H9 (cell line): ENCODE data around the gene DMXL2. TPM values are rescaled to one million over a fixed set of nuclear protein-coding genes. Genes with fewer than 3 reads are reported as not detected.

Source experiments
- DNase-seq: peaks from one replicate; pipeline ENCODE4 v3.0.0-alpha.2; 2017
- H2AFZ ChIP-seq: one replicate; pipeline ENCODE4 v1.6.1; 2013; ENCODE audit warnings: mild to moderate bottlenecking, low read length, control low read depth, moderate library complexity
- H2AK5ac ChIP-seq: 2 replicates; pipeline ENCODE4 v1.6.1; 2013; ENCODE audit warnings: low read length, control low read depth, mixed read lengths; ENCODE audit not compliant: insufficient read length
- H2BK120ac ChIP-seq: one replicate; pipeline ENCODE4 v1.6.1; 2013; ENCODE audit warnings: low read depth, mild to moderate bottlenecking, low read length, control low read depth, inconsistent platforms; ENCODE audit not compliant: poor library complexity, severe bottlenecking
- H2BK12ac ChIP-seq: 2 replicates; pipeline ENCODE4 v1.6.1; 2013; ENCODE audit warnings: low read length, control low read depth, mixed read lengths, low read depth; ENCODE audit not compliant: insufficient read length
- H2BK15ac ChIP-seq: 2 replicates; pipeline ENCODE4 v1.6.1; 2013; ENCODE audit warnings: low read depth, low read length, control low read depth
- H2BK20ac ChIP-seq: one replicate; pipeline ENCODE4 v1.6.1; 2013; ENCODE audit warnings: low read depth, mild to moderate bottlenecking, low read length, control low read depth, inconsistent platforms; ENCODE audit not compliant: poor library complexity, severe bottlenecking
- H2BK5ac ChIP-seq: 2 replicates; pipeline ENCODE4 v1.6.1; 2013; ENCODE audit warnings: low read length, control low read depth, mixed read lengths; ENCODE audit not compliant: insufficient read length
- H3K14ac ChIP-seq: 2 replicates; pipeline ENCODE4 v1.6.1; 2013; ENCODE audit warnings: low read length, control low read depth; ENCODE audit not compliant: insufficient read depth
- H3K18ac ChIP-seq: 2 replicates; pipeline ENCODE4 v1.6.1; 2013; ENCODE audit warnings: low read depth, mild to moderate bottlenecking, mixed read lengths, low read length, control low read depth; ENCODE audit not compliant: insufficient read length
- H3K23ac ChIP-seq: 2 replicates; pipeline ENCODE4 v1.6.1; 2013; ENCODE audit warnings: low read length, control low read depth, mixed read lengths, low read depth; ENCODE audit not compliant: insufficient read length
- H3K23me2 ChIP-seq: 2 replicates; pipeline ENCODE4 v1.6.1; 2013; ENCODE audit warnings: low read depth, mild to moderate bottlenecking, mixed read lengths, low read length, control low read depth; ENCODE audit not compliant: insufficient read length, poor library complexity, severe bottlenecking
- H3K27ac ChIP-seq: 2 replicates; pipeline ENCODE4 v1.5.1; 2013; ENCODE audit warnings: low read length, control low read depth, mixed read lengths, low read depth; ENCODE audit not compliant: insufficient read length
- H3K27me3 ChIP-seq: 2 replicates; pipeline ENCODE4 v1.6.1; 2013; ENCODE audit warnings: low read length, control low read depth, inconsistent platforms; ENCODE audit not compliant: insufficient read depth
- H3K4ac ChIP-seq: 2 replicates; pipeline ENCODE4 v1.6.1; 2013; ENCODE audit warnings: low read depth, mild to moderate bottlenecking, control low read depth, inconsistent platforms, low read length, moderate library complexity
- H3K4me1 ChIP-seq: 2 replicates; pipeline ENCODE4 v1.6.1; 2013; ENCODE audit warnings: low read length, control low read depth, inconsistent platforms; ENCODE audit not compliant: insufficient read depth
- H3K4me2 ChIP-seq: 2 replicates; pipeline ENCODE4 v1.6.1; 2013; ENCODE audit warnings: low read length, control low read depth, mixed read lengths; ENCODE audit not compliant: insufficient read length, insufficient read depth
- H3K56ac ChIP-seq: 2 replicates; pipeline ENCODE4 v1.6.1; 2013; ENCODE audit warnings: low read depth, mild to moderate bottlenecking, mixed read lengths, low read length, control low read depth; ENCODE audit not compliant: insufficient read length
- H3K79me1 ChIP-seq: 2 replicates; pipeline ENCODE4 v1.6.1; 2013; ENCODE audit warnings: low read depth, mild to moderate bottlenecking, moderate library complexity, low read length, control low read depth, inconsistent platforms; ENCODE audit not compliant: insufficient read depth, poor library complexity, severe bottlenecking
- H3K79me2 ChIP-seq: 2 replicates; pipeline ENCODE4 v1.6.1; 2013; ENCODE audit warnings: low read length, control low read depth, inconsistent platforms; ENCODE audit not compliant: insufficient read depth
- H3K9ac ChIP-seq: 2 replicates; pipeline ENCODE4 v1.6.1; 2013; ENCODE audit warnings: low read length, control low read depth, mixed read lengths; ENCODE audit not compliant: insufficient read length; ENCODE audit errors: extremely low read depth
- H3K9me3 ChIP-seq: one replicate; pipeline ENCODE4 v1.6.1; 2013; ENCODE audit warnings: low read depth, low read length, inconsistent platforms; ENCODE audit not compliant: control insufficient read depth
- H3T11ph ChIP-seq: one replicate; pipeline ENCODE4 v1.6.1; 2013; ENCODE audit warnings: mild to moderate bottlenecking, low read length, control low read depth, inconsistent platforms
- H4K20me1 ChIP-seq: one replicate; pipeline ENCODE4 v1.6.1; 2013; ENCODE audit not compliant: control insufficient read depth, insufficient read length, insufficient read depth
- H4K5ac ChIP-seq: 2 replicates; pipeline ENCODE4 v1.6.1; 2013; ENCODE audit warnings: low read depth, mild to moderate bottlenecking, mixed read lengths, low read length, control low read depth; ENCODE audit not compliant: insufficient read length
- H4K8ac ChIP-seq: replicated peaks from 2 replicates; pipeline ENCODE4 v1.6.1; 2013; ENCODE audit warnings: low read length, control low read depth, mixed read lengths, low read depth; ENCODE audit not compliant: insufficient read length
- H4K91ac ChIP-seq: 2 replicates; pipeline ENCODE4 v1.6.1; 2013; ENCODE audit warnings: low read depth, mild to moderate bottlenecking, moderate library complexity, mixed read lengths, low read length, control low read depth; ENCODE audit not compliant: insufficient read length
- H3K27ac Mint-ChIP-seq, 3 experiments: 2 replicates in 2 of 3; 3 replicates in 1 of 3; pipeline ENCODE4 v1.8.0; 2020 to 2021; ENCODE audit warnings: mixed read lengths in 3 of 3, mild to moderate bottlenecking in 1 of 3, moderate library complexity in 1 of 3
- H3K27me3 Mint-ChIP-seq: 2 replicates; pipeline ENCODE4 v1.8.0; 2021; ENCODE audit warnings: low read depth, mild to moderate bottlenecking, moderate library complexity, mixed read lengths
- H3K36me3 Mint-ChIP-seq, 3 experiments: 2 replicates in 2 of 3; 3 replicates in 1 of 3; pipeline ENCODE4 v1.8.0; 2020 to 2021; ENCODE audit warnings: low read depth in 3 of 3, mixed read lengths in 3 of 3; ENCODE audit not compliant: insufficient read depth in 1 of 3
- H3K4me1 Mint-ChIP-seq, 2 experiments: 2 replicates each; pipeline ENCODE4 v1.8.0; 2020; ENCODE audit warnings: mixed read lengths in 2 of 2
- H3K4me3 Mint-ChIP-seq, 2 experiments: 2 replicates in 1 of 2; 3 replicates in 1 of 2; pipeline ENCODE4 v1.8.0; 2020 to 2021; ENCODE audit warnings: mild to moderate bottlenecking in 2 of 2, mixed read lengths in 2 of 2, moderate library complexity in 1 of 2
- H3K9me3 Mint-ChIP-seq, 2 experiments: 2 replicates in 1 of 2; 3 replicates in 1 of 2; pipeline ENCODE4 v1.8.0; 2020; ENCODE audit warnings: mild to moderate bottlenecking in 2 of 2, mixed read lengths in 2 of 2, moderate library complexity in 1 of 2
- WGBS: extraction: QIAGEN DNeasy Blood & Tissue Kit; methylation state at CpG from one replicate; pipeline ENCODE4 v1.1.7; 2013; ENCODE audit warnings: missing lambda C conversion rate, low lambda C conversion rate, mixed read lengths; ENCODE audit not compliant: insufficient read length; ENCODE audit errors: extremely low coverage; 5-methylcytosine and 5-hydroxymethylcytosine counted together
- total RNA-seq: library from RNA; stranded (reverse); gene quantifications from 2 replicates; pipeline ENCODE4 v1.2.1, GENCODE V29; 2021
- TF ChIP-seq, protein P1 (sequence below): fragments of 200-600 bp; sonication (generic); conservative IDR thresholded peaks from 3 replicates; pipeline ENCODE4 v1.8.0; 2021; ENCODE audit warnings: antibody characterized with exemption, mild to moderate bottlenecking

Gene DMXL2
- total RNA-seq, 1 experiment from 2014 or later = 13.9 TPM

DNA sequence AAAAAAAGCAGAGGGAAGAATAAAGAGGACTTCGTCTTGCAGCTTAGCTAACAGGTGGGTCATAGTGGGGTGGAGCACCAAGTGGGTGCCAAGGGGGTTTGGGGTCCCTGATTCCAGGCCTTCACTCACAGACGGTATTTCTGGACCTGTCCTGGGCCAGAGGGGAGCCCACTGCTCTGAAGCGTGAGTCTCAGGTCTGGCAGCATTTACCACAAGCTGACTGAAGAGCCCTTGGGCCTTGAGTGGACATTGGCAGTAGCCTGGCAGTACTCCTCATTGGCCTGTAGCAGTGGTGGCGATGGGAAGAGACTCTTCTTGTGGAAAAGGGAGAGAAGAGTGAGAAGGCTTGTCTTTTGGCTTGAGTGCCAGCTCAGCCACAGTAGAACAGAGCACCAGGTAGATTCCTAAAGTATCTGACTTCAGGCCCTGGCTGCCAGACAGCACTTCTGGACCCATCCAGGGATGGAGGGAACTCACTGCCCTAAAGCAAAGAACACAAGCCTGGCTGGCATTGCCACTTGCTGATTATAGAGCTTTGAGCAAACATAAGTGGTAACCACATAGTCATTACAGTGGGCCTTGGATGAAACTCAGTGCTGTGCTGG is 208.2 kb downstream of the DMXL2 start:
- no peak overlapping the region for H2BK5ac ChIP-seq
- Mint-ChIP-seq H3K36me3 (no peaks in the 10 kb centered on the region), H3K9me3 (no peaks in the 10 kb centered on the region), H3K27ac (peak overlapping the region in 1 of 3 experiments; percentile 76; a peak in 2 of 7 replicates), H3K27me3 (no peaks in the 10 kb centered on the region; the same call in none of the 2 replicates), H3K4me1 (peaks cover 21 to 29% of the 10 kb centered on the region in 2 experiments), H3K4me3 (no peak overlapping the region)
- H2BK120ac ChIP-seq = no peak overlapping the region
- no peak overlapping the region for H3K4ac ChIP-seq
- no peak overlapping the region for H2BK15ac ChIP-seq
- no peak overlapping the region for H3K4me2 ChIP-seq
- no peak overlapping the region for H2BK12ac ChIP-seq
- H4K5ac ChIP-seq = no peak overlapping the region
- no peak overlapping the region for H3K14ac ChIP-seq
- no peak overlapping the region for H2AK5ac ChIP-seq
- no peak overlapping the region for H3K9ac ChIP-seq
- no peak overlapping the region for H4K91ac ChIP-seq
- H3K56ac ChIP-seq = no peak overlapping the region
- H3K79me1 ChIP-seq = no peaks in the 10 kb centered on the region
- no peak overlapping the region for H3T11ph ChIP-seq
- peaks cover 5% of the 10 kb centered on the region; the same call in 1 of the 2 replicates for H3K4me1 ChIP-seq
- no peak overlapping the region for H4K8ac ChIP-seq
- H3K79me2 ChIP-seq = no peaks in the 10 kb centered on the region
- no peaks in the 10 kb centered on the region for H3K23me2 ChIP-seq
- TF ChIP-seq, protein P1, sequence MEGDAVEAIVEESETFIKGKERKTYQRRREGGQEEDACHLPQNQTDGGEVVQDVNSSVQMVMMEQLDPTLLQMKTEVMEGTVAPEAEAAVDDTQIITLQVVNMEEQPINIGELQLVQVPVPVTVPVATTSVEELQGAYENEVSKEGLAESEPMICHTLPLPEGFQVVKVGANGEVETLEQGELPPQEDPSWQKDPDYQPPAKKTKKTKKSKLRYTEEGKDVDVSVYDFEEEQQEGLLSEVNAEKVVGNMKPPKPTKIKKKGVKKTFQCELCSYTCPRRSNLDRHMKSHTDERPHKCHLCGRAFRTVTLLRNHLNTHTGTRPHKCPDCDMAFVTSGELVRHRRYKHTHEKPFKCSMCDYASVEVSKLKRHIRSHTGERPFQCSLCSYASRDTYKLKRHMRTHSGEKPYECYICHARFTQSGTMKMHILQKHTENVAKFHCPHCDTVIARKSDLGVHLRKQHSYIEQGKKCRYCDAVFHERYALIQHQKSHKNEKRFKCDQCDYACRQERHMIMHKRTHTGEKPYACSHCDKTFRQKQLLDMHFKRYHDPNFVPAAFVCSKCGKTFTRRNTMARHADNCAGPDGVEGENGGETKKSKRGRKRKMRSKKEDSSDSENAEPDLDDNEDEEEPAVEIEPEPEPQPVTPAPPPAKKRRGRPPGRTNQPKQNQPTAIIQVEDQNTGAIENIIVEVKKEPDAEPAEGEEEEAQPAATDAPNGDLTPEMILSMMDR = no peak
- H3K23ac ChIP-seq = no peak overlapping the region
- no peak overlapping the region for H2BK20ac ChIP-seq
- H2AFZ ChIP-seq = no peak overlapping the region
- H4K20me1 ChIP-seq = no peaks in the 10 kb centered on the region
- H3K27ac ChIP-seq = no peak overlapping the region
- no peaks in the 10 kb centered on the region for H3K27me3 ChIP-seq
- no peak for DNase-seq
- no peaks in the 10 kb centered on the region for H3K9me3 ChIP-seq
- H3K18ac ChIP-seq = no peak overlapping the region
- WGBS = no CpG with 5 or more reads among the region's 4 CpGs
